GM10248 (cell line): Measurements from ENCODE around the gene CTSC.

ENCODE experiments used
- CTCF ChIA-PET: fragments of 300-600 bp; sonication (Branson Sonifier 250); formaldehyde crosslinking; extraction: SDS; loops from one replicate; lab custom pipeline; 2021; ENCODE audit warnings: antibody characterized with exemption; lab: Yijun Ruan, JAX
- POLR2A ChIA-PET: fragments of 350-650 bp; sonication (Branson Sonifier 250); formaldehyde crosslinking; extraction: SDS; loops from one replicate; lab custom pipeline; 2020; ENCODE audit warnings: antibody characterized with exemption; lab: Yijun Ruan, JAX
- DNase-seq: peaks from one replicate; pipeline ENCODE4 v3.0.0; 2012; ENCODE audit errors: extremely low spot score
- CTCF ChIP-seq: IDR thresholded peaks from 2 replicates; pipeline ENCODE4 v1.5.1; 2012; ENCODE audit warnings: mild to moderate bottlenecking, low read depth; ENCODE audit errors: extremely low read depth, missing control alignments, control extremely low read depth

The CTSC gene

GRCh38 chr11:88337987-88338668 lies 592 bp upstream of the CTSC start:
- ChIA-PET POLR2A (interaction anchor here (0.6 to 1.0 kb wide), 5 partner anchors 10 to 198 kb away, joined by 3 to 9 read pairs (median 3); no protein-coding TSS in a partner anchor), CTCF (interaction anchor here (0.9 to 3.7 kb wide), 6 partner anchors 10 to 43 kb away, joined by 3 to 12 read pairs (median 3); no protein-coding TSS in a partner anchor)
- no peak for TF ChIP-seq CTCF
- peak; percentile 45 for DNase-seq

DNA sequence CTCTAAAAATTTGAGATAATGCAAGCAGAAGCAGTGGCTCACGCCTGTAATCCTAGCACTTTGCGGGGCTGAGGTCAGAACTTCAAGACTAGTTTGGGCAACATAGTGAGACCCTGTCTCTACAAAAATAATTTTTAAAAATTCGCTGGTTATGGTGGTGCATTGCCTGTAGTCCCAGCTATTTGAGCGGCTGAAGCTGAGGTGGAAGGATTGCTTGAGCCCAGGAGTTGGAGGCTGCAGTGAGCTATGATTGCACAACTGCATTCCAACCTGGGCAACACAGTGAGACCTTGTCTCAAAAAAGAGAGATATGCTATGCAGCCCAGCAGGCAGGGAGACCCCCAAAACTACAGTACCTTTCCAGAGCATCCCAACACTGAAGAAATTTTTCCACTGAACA lies 2.3 kb downstream of the CTSC start:
- no peak for TF ChIP-seq CTCF
- DNase-seq: no peak
- ChIA-PET CTCF (no interaction called here), POLR2A (no interaction called here)

DNA sequence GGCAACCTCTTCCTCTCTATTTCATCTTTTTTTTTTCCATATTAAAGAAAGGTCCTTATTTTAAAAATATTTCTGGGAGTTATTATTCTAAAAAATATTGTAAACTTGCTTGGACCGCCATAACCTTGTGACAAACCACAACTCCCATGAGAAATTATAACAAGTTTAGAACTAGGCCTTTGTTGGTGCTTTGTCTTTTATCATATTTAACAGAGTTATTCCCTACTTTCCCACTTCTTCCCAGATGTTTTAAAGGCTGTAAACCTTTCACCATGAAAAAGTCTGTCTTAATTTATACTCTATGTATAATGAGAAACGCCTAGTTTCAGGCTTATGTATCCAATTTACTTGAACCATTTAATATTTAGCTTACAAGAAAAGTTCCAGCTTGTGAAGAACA lies 3.7 kb downstream of the CTSC start:
- ChIA-PET CTCF (no interaction called here), POLR2A (no interaction called here)
- DNase-seq: no peak
- no peak for TF ChIP-seq CTCF

GRCh38 chr11:88332851-88333250 lies 4.7 kb downstream of the CTSC start:
- ChIA-PET POLR2A (no interaction called here), CTCF (no interaction called here)
- DNase-seq: no peak
- TF ChIP-seq CTCF: no peak

DNA sequence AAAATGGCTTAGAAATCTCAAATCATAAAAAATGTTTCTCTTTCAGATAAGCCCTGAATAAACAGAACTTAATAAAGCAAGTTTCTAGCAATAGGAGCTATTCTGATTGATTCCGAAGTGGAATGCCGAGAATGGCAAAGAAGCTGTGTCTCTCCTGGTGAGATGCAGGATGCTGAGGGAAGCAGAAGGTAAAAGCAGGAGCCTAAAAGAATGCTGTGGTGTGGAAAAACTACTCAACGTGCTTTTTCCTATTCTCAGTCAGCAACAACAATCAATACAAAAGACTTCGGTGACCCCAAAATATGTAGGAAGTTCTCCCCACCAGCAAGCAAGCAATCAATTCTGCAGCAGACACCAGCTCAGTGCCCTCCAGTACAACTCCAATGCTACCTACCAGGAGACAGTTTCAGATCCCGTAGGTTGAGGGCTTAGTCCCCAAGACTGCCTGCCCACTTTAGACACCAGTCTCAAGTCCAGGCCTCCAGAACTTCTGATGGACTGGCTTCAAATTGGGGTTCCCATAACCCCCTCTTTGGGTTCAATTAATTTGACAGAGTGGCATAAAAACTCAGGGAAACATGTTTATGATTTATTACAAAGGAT lies 6.6 kb downstream of the CTSC start:
- POLR2A ChIA-PET: no interaction called here
- DNase-seq: no peak
- no peak for TF ChIP-seq CTCF
- CTCF ChIA-PET: interaction anchor here (0.7 to 1.5 kb wide), 2 partner anchors 34 to 37 kb away, joined by 3 read pairs; no protein-coding TSS in a partner anchor

GRCh38 chr11:88329563-88330250 lies 7.8 kb downstream of the CTSC start:
- ChIA-PET POLR2A (interaction anchor here (0.6 to 2.3 kb wide), 4 partner anchors 8 to 1891 kb away, joined by 3 to 9 read pairs (median 4); partner anchors contain the start of gene CTSC), CTCF (interaction anchor here (1.0 to 3.3 kb wide), 5 partner anchors 10 to 158 kb away, joined by 3 to 9 read pairs (median 5); no protein-coding TSS in a partner anchor)
- no peak for DNase-seq
- no peak for TF ChIP-seq CTCF
